Neural progenitor cell (in vitro differentiated cells): ENCODE results near the gene ABHD6. TPM values are rescaled to one million over a fixed set of nuclear protein-coding genes. Genes with fewer than 3 reads are reported as not detected.
"Not testable (repeated sequence)": the region's sequence is repeated elsewhere in the genome, so short reads cannot be mapped to it uniquely, and the experiment has no call there.

Experiments used
- DNase-seq: peaks from one replicate; pipeline ENCODE4 v3.0.0-alpha.2; 2016; ENCODE audit warnings: low spot score
- H2AFZ ChIP-seq: fragments of 200-600 bp; sonication (generic); replicated peaks from 2 replicates; pipeline ENCODE4 v1.6.1; 2016; ENCODE audit warnings: antibody characterized with exemption
- H3F3A ChIP-seq: fragments of 200-600 bp; sonication (generic); 2 replicates; pipeline ENCODE4 v1.6.1; 2016; ENCODE audit warnings: antibody characterized with exemption, low read depth
- H3K27ac ChIP-seq: fragments of 200-600 bp; sonication (generic); 2 replicates; pipeline ENCODE4 v1.5.1; 2016; ENCODE audit warnings: mild to moderate bottlenecking
- H3K27me3 ChIP-seq: fragments of 200-600 bp; sonication (generic); 2 replicates; pipeline ENCODE4 v1.6.1; 2016; ENCODE audit warnings: mild to moderate bottlenecking, moderate library complexity
- H3K36me3 ChIP-seq: fragments of 200-600 bp; sonication (generic); 2 replicates; pipeline ENCODE4 v1.5.1; 2016
- H3K4me1 ChIP-seq: fragments of 200-600 bp; sonication (generic); 2 replicates; pipeline ENCODE4 v1.6.1; 2016; ENCODE audit warnings: mixed run types
- H3K4me2 ChIP-seq: fragments of 200-600 bp; sonication (generic); 2 replicates; pipeline ENCODE4 v1.6.1; 2016
- H3K4me3 ChIP-seq: fragments of 200-600 bp; sonication (generic); 2 replicates; pipeline ENCODE4 v1.5.1; 2016
- H3K79me2 ChIP-seq: fragments of 200-600 bp; sonication (generic); 2 replicates; pipeline ENCODE4 v1.6.1; 2016; ENCODE audit warnings: low read depth
- H3K9ac ChIP-seq: fragments of 200-600 bp; sonication (generic); 2 replicates; pipeline ENCODE4 v1.6.1; 2016
- H3K9me3 ChIP-seq: fragments of 200-600 bp; sonication (generic); 2 replicates; pipeline ENCODE4 v1.5.1; 2016; ENCODE audit warnings: low read depth
- H4K20me1 ChIP-seq: fragments of 200-600 bp; sonication (generic); 2 replicates; pipeline ENCODE4 v1.6.1; 2016; ENCODE audit warnings: low read depth
- H3K27ac Mint-ChIP-seq: 3 replicates; pipeline ENCODE4 v1.8.0; 2021; ENCODE audit warnings: mixed read lengths
- H3K27me3 Mint-ChIP-seq: 2 replicates; pipeline ENCODE4 v1.8.0; 2022; ENCODE audit warnings: low read depth, mild to moderate bottlenecking, inconsistent platforms, moderate library complexity, mixed read lengths; ENCODE audit not compliant: insufficient read depth
- H3K36me3 Mint-ChIP-seq: 3 replicates; pipeline ENCODE4 v1.8.0; 2021; ENCODE audit warnings: mixed read lengths
- H3K4me1 Mint-ChIP-seq: 3 replicates; pipeline ENCODE4 v1.8.0; 2021; ENCODE audit warnings: mixed read lengths
- H3K4me3 Mint-ChIP-seq: 3 replicates; pipeline ENCODE4 v1.8.0; 2021; ENCODE audit warnings: mild to moderate bottlenecking, moderate library complexity, mixed read lengths
- H3K9me3 Mint-ChIP-seq: 3 replicates; pipeline ENCODE4 v1.8.0; 2020; ENCODE audit warnings: mixed read lengths
- CTCF ChIP-seq: fragments of 200-600 bp; sonication (generic); IDR thresholded peaks from 2 replicates; pipeline ENCODE4 v1.5.1; 2017; ENCODE audit warnings: antibody characterized with exemption, mild to moderate bottlenecking
- EZH2 ChIP-seq: fragments of 200-600 bp; sonication (generic); IDR thresholded peaks from 2 replicates; pipeline ENCODE4 v1.6.1; 2017; ENCODE audit warnings: antibody characterized with exemption, mild to moderate bottlenecking, moderate library complexity
- EZH2phosphoT487 ChIP-seq: fragments of 200-600 bp; sonication (generic); IDR thresholded peaks from 2 replicates; pipeline ENCODE4 v1.6.1; 2017; ENCODE audit warnings: antibody characterized with exemption
- total RNA-seq: library from RNA; depleted of rRNA; stranded (reverse); fragments of >200 nt; gene quantifications from 2 replicates; pipeline ENCODE4 v1.2.3, GENCODE V29; 2015; ENCODE audit warnings: low replicate concordance

ABHD6 gene
- total RNA-seq, 1 donor from 2014 or later = 21.5 TPM

- H3K27ac Mint-ChIP-seq = no peak overlapping the region
- H4K20me1 ChIP-seq = peaks cover 12% of the 10 kb centered on the region
These were observed 3.9 kb downstream of the ABHD6 start for GRCh38 chr3:58241306-58242044.

GRCh38 chr3:58242340-58242739, 4.7 kb downstream of the ABHD6 start:
- Histone ChIP-seq H3K4me3 (no peak overlapping the region), H4K20me1 (peaks cover 12% of the 10 kb centered on the region), H3K27me3 (peaks cover 19% of the 10 kb centered on the region), H3K4me2 (no peak overlapping the region), H3K36me3 (no peaks in the 10 kb centered on the region), H3F3A (peaks cover 9% of the 10 kb centered on the region), H2AFZ (no peak overlapping the region), H3K9ac (no peak overlapping the region), H3K27ac (no peak overlapping the region), H3K4me1 (peaks cover 11% of the 10 kb centered on the region), H3K9me3 (no peaks in the 10 kb centered on the region), H3K79me2 (peaks cover 36% of the 10 kb centered on the region)
- Mint-ChIP-seq H3K4me1 (peaks cover 22% of the 10 kb centered on the region), H3K9me3 (no peaks in the 10 kb centered on the region), H3K27ac (no peak overlapping the region), H3K27me3 (no peaks in the 10 kb centered on the region), H3K4me3 (no peak overlapping the region), H3K36me3 (peaks cover 3% of the 10 kb centered on the region)
- TF ChIP-seq EZH2 = no peak
- no peak for TF ChIP-seq EZH2phosphoT487
- no peak for TF ChIP-seq CTCF
- no peak for DNase-seq

More at GRCh38 chr3:58241306-58242044, 3.9 kb downstream of the ABHD6 start:
- no peak overlapping the region for H3K9ac ChIP-seq
- no peaks in the 10 kb centered on the region for H3K36me3 ChIP-seq
- DNase-seq = no peak
- peaks cover 26% of the 10 kb centered on the region for H3K27me3 ChIP-seq
- H3K4me1 ChIP-seq = peaks cover 15% of the 10 kb centered on the region
- Mint-ChIP-seq H3K4me1 (peaks cover 18% of the 10 kb centered on the region), H3K27me3 (peaks cover 2% of the 10 kb centered on the region), H3K36me3 (peaks cover 3% of the 10 kb centered on the region), H3K4me3 (no peak overlapping the region), H3K9me3 (no peaks in the 10 kb centered on the region)
- H3K9me3 ChIP-seq = no peaks in the 10 kb centered on the region
- no peak overlapping the region for H3K4me3 ChIP-seq
- no peak overlapping the region for H3K4me2 ChIP-seq
- TF ChIP-seq EZH2 (no peak), CTCF (no peak)
- no peak overlapping the region for H2AFZ ChIP-seq
- peaks cover 29% of the 10 kb centered on the region for H3K79me2 ChIP-seq
- H3F3A ChIP-seq = peaks cover 11% of the 10 kb centered on the region
- H3K27ac ChIP-seq = no peak overlapping the region

- not testable (repeated sequence) for H3K9ac ChIP-seq, H3K36me3 Mint-ChIP-seq, H3K4me3 ChIP-seq, H3K4me3 Mint-ChIP-seq, H2AFZ ChIP-seq, H3K9me3 ChIP-seq, H3K27me3 Mint-ChIP-seq, H3F3A ChIP-seq, H3K4me2 ChIP-seq, DNase-seq, H3K9me3 Mint-ChIP-seq, H3K27ac Mint-ChIP-seq, H3K27ac ChIP-seq, H3K36me3 ChIP-seq
- H3K4me1 Mint-ChIP-seq = peaks cover 22% of the 10 kb centered on the region
- Histone ChIP-seq H3K4me1 (peaks cover 11% of the 10 kb centered on the region), H3K79me2 (peaks cover 41% of the 10 kb centered on the region), H3K27me3 (peaks cover 19% of the 10 kb centered on the region), H4K20me1 (peaks cover 12% of the 10 kb centered on the region)
These were observed 5.3 kb downstream of the ABHD6 start for GRCh38 chr3:58242860-58243259.

- TF ChIP-seq EZH2 (no peak), CTCF (no peak), EZH2phosphoT487 (no peak)
- no peak overlapping the region for H3K4me3 Mint-ChIP-seq
These were observed 6.5 kb downstream of the ABHD6 start for GRCh38 chr3:58243976-58244585.

More at GRCh38 chr3:58243976-58244585, 6.5 kb downstream of the ABHD6 start:
- Mint-ChIP-seq H3K27ac (no peak overlapping the region), H3K4me1 (peaks cover 23% of the 10 kb centered on the region), H3K9me3 (no peaks in the 10 kb centered on the region), H3K27me3 (no peaks in the 10 kb centered on the region), H3K36me3 (peaks cover 3% of the 10 kb centered on the region)
- Histone ChIP-seq H3K36me3 (no peaks in the 10 kb centered on the region), H3K4me2 (no peak overlapping the region), H3K9ac (no peak overlapping the region), H3K79me2 (peaks cover 43% of the 10 kb centered on the region), H3K27me3 (peaks cover 9% of the 10 kb centered on the region), H3K4me1 (peaks cover 21% of the 10 kb centered on the region), H3K4me3 (no peak overlapping the region), H3K9me3 (no peaks in the 10 kb centered on the region), H3K27ac (no peak overlapping the region), H2AFZ (no peak overlapping the region), H3F3A (peaks cover 20% of the 10 kb centered on the region), H4K20me1 (peaks cover 6% of the 10 kb centered on the region)
- DNase-seq = no peak
